ENCODE measurements around the gene SULT1B1. TPM values are rescaled to one million over a fixed set of nuclear protein-coding genes. Genes with fewer than 3 reads are reported as not detected.

Gene SULT1B1
- total and polyA plus RNA-seq, 10 of the 15 experiments (the other 5 are each of a cell fraction or from before 2014, with no cell fraction given) = 0.01 to 0.05 (median 0.01) TPM; not detected in 7

DNA sequence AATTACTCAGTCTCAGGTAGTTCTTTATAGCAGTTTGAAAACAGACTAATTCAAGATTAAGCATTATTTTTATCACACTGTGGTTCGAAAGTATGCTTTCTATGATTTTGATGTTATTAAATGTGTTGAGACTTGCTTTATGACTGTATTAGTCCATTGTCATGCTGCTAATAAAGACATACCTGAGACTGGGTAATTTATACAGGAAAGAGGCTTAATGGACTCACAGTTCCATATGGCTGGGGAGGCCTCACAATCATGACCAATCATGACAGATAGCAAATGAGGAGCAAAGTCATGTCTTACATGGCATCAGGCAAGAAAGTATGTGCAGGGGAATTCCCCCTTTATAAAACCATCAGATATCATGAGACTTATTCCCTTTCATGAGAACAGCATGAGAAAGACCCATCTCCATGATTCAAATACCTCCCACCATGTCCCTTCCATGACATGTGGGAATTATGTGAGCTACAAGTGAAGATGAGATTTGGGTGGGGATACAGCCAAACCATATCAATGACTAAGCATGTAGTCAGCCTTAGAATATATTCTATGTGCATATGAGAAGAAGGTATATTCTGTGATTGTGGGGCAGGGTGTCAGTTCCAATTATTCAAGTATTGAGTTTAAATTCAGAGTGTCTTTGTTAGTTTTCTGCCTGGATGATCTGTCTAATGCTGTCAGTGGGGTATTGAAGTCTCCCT, 62.7 kb downstream of the SULT1B1 start (continued):
- TF ChIP-seq IRF5 (IDR thresholded peaks at IDR 0.05; ENCODE audit: borderline replicate concordance) = no peak
- no peak for TF ChIP-seq NFYA (IDR thresholded peaks at IDR 0.05; ENCODE audit: borderline replicate concordance, low read depth, low read length)

- POLR2A ChIA-PET = no interaction called here
- no peak for DNase-seq (ENCODE audit: low read depth, low spot score)
- no peaks in the 10 kb centered on the region for H4K20me1 ChIP-seq (ENCODE audit: control insufficient read depth, insufficient read depth)
- TF ChIP-seq TCF3 (IDR thresholded peaks at IDR 0.05; ENCODE audit: borderline replicate concordance, insufficient read depth, low read depth, low read length) = no peak
- TF ChIP-seq, protein P1, sequence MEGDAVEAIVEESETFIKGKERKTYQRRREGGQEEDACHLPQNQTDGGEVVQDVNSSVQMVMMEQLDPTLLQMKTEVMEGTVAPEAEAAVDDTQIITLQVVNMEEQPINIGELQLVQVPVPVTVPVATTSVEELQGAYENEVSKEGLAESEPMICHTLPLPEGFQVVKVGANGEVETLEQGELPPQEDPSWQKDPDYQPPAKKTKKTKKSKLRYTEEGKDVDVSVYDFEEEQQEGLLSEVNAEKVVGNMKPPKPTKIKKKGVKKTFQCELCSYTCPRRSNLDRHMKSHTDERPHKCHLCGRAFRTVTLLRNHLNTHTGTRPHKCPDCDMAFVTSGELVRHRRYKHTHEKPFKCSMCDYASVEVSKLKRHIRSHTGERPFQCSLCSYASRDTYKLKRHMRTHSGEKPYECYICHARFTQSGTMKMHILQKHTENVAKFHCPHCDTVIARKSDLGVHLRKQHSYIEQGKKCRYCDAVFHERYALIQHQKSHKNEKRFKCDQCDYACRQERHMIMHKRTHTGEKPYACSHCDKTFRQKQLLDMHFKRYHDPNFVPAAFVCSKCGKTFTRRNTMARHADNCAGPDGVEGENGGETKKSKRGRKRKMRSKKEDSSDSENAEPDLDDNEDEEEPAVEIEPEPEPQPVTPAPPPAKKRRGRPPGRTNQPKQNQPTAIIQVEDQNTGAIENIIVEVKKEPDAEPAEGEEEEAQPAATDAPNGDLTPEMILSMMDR (IDR thresholded peaks at IDR 0.05 in 2 of 3, conservative IDR thresholded peaks at IDR 0.05 in 1 of 3; ENCODE audit: control insufficient read depth in 2 of 3, extremely low read depth in 1 of 3, insufficient read depth in 1 of 3, low read depth in 3 of 3, low read length in 3 of 3) = peak; percentile 21 to 61 (median 39); a peak in 3 of 6 replicates
- TF ChIP-seq SMC3 (IDR thresholded peaks at IDR 0.05; ENCODE audit: borderline replicate concordance, low read length) = peak; percentile 77; the same call in 1 of the 2 replicates
- TF ChIP-seq ATF3 (IDR thresholded peaks at IDR 0.05; ENCODE audit: borderline replicate concordance, extremely low read depth, low read depth, low read length) = no peak
- TF ChIP-seq KAT2A (conservative IDR thresholded peaks at IDR 0.05; ENCODE audit: control insufficient read depth, low read depth, low read length) = no peak
- no peak for TF ChIP-seq IRF5 (IDR thresholded peaks at IDR 0.05; ENCODE audit: borderline replicate concordance)
- peak; percentile 85 for TF ChIP-seq RAD21 (IDR thresholded peaks at IDR 0.05; ENCODE audit: insufficient read depth, low read depth, low read length)
- in situ Hi-C loops (cut with MboI) = loop anchor here (25.0 kb wide), 1 partner anchor 823 kb away; the partner anchor contains the start of gene AMTN
- CTCF ChIA-PET = interaction anchor here (0.7 to 2.1 kb wide), 8 partner anchors 8 to 817 kb away, joined by 3 to 26 read pairs (median 4); no protein-coding TSS in a partner anchor
- no peaks in the 10 kb centered on the region for H3K36me3 ChIP-seq (ENCODE audit: control insufficient read depth in 2 of 2, insufficient read depth in 2 of 2, low read length in 1 of 2)
- no TSS peak for BruUV-seq (replicated peaks)
- 0% methylated on average over 1 of the region's 1 CpG for WGBS (ENCODE audit: insufficient coverage, insufficient replicate concordance, low lambda C conversion rate, missing lambda C conversion rate)
- no peak overlapping the region for H2AFZ ChIP-seq (ENCODE audit: control insufficient read depth, low read depth, low read length)
- H3K9me3 ChIP-seq (replicated peaks; ENCODE audit: control insufficient read depth, insufficient read depth, low read length) = no peaks in the 10 kb centered on the region
- intact Hi-C loops (cut with micrococcal nuclease; ENCODE audit: unreplicated experiment) = loop anchor here (1.0 to 2.0 kb wide), 4 partner anchors 133 to 815 kb away; no protein-coding TSS in a partner anchor
- no peaks in the 10 kb centered on the region for H3K27me3 ChIP-seq (replicated peaks in 1 of 2; ENCODE audit: control insufficient read depth in 2 of 2, insufficient read depth in 2 of 2, low read length in 1 of 2)
- no peak for FAIRE-seq
- SMC1A ChIA-PET (ENCODE audit: uncharacterized antibody, unreplicated experiment) = interaction anchor here (1.0 to 1.9 kb wide), 6 partner anchors 134 to 494 kb away, joined by 3 to 11 read pairs (median 4); no protein-coding TSS in a partner anchor
- no peak overlapping the region for H3K27ac ChIP-seq (ENCODE audit: control insufficient read depth, insufficient read depth)
- H3K9ac ChIP-seq (ENCODE audit: control insufficient read depth, insufficient read depth, low read length) = no peak overlapping the region
- no peak overlapping the region for H3K4me3 ChIP-seq
- H3K4me2 ChIP-seq (ENCODE audit: control insufficient read depth, insufficient read depth) = no peak overlapping the region
- RAD21 ChIA-PET (ENCODE audit: unreplicated experiment) = interaction anchor here (0.7 to 1.5 kb wide), 5 partner anchors 80 to 495 kb away, joined by 3 to 6 read pairs (median 3); no protein-coding TSS in a partner anchor
- no peaks in the 10 kb centered on the region for H3K4me1 ChIP-seq (ENCODE audit: control insufficient read depth, insufficient read depth, low read length)
- H3K79me2 ChIP-seq (ENCODE audit: control insufficient read depth, insufficient read depth, low read length) = no peaks in the 10 kb centered on the region
- ATAC-seq = peak; percentile 44; the same call in 1 of the 3 replicates
These were observed 70.8 kb downstream of the SULT1B1 start for GRCh38 chr4:69689599-69689998.
